ENCODE data around the gene DLG2.

- no peak for TF ChIP-seq POLR2A (IDR thresholded peaks at IDR 0.05)
- TF ChIP-seq, protein P1, sequence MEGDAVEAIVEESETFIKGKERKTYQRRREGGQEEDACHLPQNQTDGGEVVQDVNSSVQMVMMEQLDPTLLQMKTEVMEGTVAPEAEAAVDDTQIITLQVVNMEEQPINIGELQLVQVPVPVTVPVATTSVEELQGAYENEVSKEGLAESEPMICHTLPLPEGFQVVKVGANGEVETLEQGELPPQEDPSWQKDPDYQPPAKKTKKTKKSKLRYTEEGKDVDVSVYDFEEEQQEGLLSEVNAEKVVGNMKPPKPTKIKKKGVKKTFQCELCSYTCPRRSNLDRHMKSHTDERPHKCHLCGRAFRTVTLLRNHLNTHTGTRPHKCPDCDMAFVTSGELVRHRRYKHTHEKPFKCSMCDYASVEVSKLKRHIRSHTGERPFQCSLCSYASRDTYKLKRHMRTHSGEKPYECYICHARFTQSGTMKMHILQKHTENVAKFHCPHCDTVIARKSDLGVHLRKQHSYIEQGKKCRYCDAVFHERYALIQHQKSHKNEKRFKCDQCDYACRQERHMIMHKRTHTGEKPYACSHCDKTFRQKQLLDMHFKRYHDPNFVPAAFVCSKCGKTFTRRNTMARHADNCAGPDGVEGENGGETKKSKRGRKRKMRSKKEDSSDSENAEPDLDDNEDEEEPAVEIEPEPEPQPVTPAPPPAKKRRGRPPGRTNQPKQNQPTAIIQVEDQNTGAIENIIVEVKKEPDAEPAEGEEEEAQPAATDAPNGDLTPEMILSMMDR (IDR thresholded peaks at IDR 0.05), result no peak
- no peak for TF ChIP-seq EP300 (IDR thresholded peaks at IDR 0.05)
These were observed 242.0 kb downstream of the DLG2 start for GRCh38 chr11:85385111-85385510.

All from tibial nerve (tissue), 4 donors.